ENCODE measurements around the gene PEDS1. TPM values are rescaled to one million over a fixed set of nuclear protein-coding genes. Genes with fewer than 3 reads are reported as not detected.

Gene PEDS1
- total and polyA plus RNA-seq, 2 of the 13 experiments (the other 11 are each of a cell fraction or from before 2014, with no cell fraction given): 30.5 to 93.9 TPM

GRCh38 chr20:50153153-50153499 is 397 bp downstream of the PEDS1 start (continued):
- TF ChIP-seq HNRNPH1 (optimal IDR thresholded peaks at IDR 0.05; ENCODE audit: low read depth, low read length) (no peak), ISL2 (CRISPR knock-in tag; IDR thresholded peaks at IDR 0.05) (no peak), KLF9 (CRISPR knock-in tag; IDR thresholded peaks at IDR 0.05; ENCODE audit: low read depth) (no peak), ZBTB33 (CRISPR knock-in tag; IDR thresholded peaks at IDR 0.05) (no peak), HNRNPLL (IDR thresholded peaks at IDR 0.05; ENCODE audit: low read depth, low read length, poor library complexity, severe bottlenecking) (no peak), ZNF12 (CRISPR knock-in tag; IDR thresholded peaks at IDR 0.05) (no peak), MAZ (IDR thresholded peaks at IDR 0.05; ENCODE audit: borderline replicate concordance, low read depth, low read length) (no peak), MAZ (CRISPR knock-in tag; IDR thresholded peaks at IDR 0.05; ENCODE audit: low read depth) (no peak), MIER2 (CRISPR knock-in tag; IDR thresholded peaks at IDR 0.05) (peak; percentile 38; the same call in 1 of the 2 replicates), ZNF503 (CRISPR knock-in tag; IDR thresholded peaks at IDR 0.05) (0 out of 2 replicates have a peak, but pooled peaks have one; percentile 29), FOXA3 (CRISPR knock-in tag; IDR thresholded peaks at IDR 0.05) (no peak), ZNF616 (CRISPR knock-in tag; IDR thresholded peaks at IDR 0.05; ENCODE audit: low read depth) (no peak), CBFB (CRISPR knock-in tag; IDR thresholded peaks at IDR 0.05) (peak; percentile 24; the same call in 1 of the 2 replicates), ZFP62 (CRISPR knock-in tag; IDR thresholded peaks at IDR 0.05) (no peak), HOXA5 (CRISPR knock-in tag; IDR thresholded peaks at IDR 0.05) (0 out of 2 replicates have a peak, but pooled peaks have one; percentile 16), ZNF670 (CRISPR knock-in tag; IDR thresholded peaks at IDR 0.05; ENCODE audit: borderline replicate concordance) (no peak), NFAT5 (CRISPR knock-in tag; IDR thresholded peaks at IDR 0.05) (peak; percentile 42; the same call in 1 of the 2 replicates), ZNF253 (CRISPR knock-in tag; IDR thresholded peaks at IDR 0.05; ENCODE audit: borderline replicate concordance) (no peak), PLRG1 (conservative IDR thresholded peaks at IDR 0.05) (no peak), IRX3 (CRISPR knock-in tag; IDR thresholded peaks at IDR 0.05; ENCODE audit: borderline replicate concordance, low read depth) (no peak), NFRKB (IDR thresholded peaks at IDR 0.05) (no peak), PHF20 (CRISPR knock-in tag; IDR thresholded peaks at IDR 0.05) (no peak), ZNF530 (CRISPR knock-in tag; IDR thresholded peaks at IDR 0.05; ENCODE audit: low read depth) (no peak; the same call in 1 of the 2 replicates), ZNF17 (CRISPR knock-in tag; IDR thresholded peaks at IDR 0.05) (no peak)

Measured in HepG2 (cell line).